ENCODE results near the gene CAMKK2.

- TF ChIP-seq EZH2 (IDR thresholded peaks at IDR 0.05; ENCODE audit: insufficient read depth, poor library complexity, severe bottlenecking) = no peak
- no peak for TF ChIP-seq EZH2phosphoT487 (IDR thresholded peaks at IDR 0.05; ENCODE audit: insufficient read depth, low read depth)
Observed at GRCh38 chr12:121279507-121279915, 17.0 kb downstream of the CAMKK2 start.
